Upper lobe of left lung (tissue), 6 donors: ENCODE data around the gene DIDO1. TPM values are rescaled to one million over a fixed set of nuclear protein-coding genes. Genes with fewer than 3 reads are reported as not detected.
"Not testable (repeated sequence)": the region's sequence is repeated elsewhere in the genome, so short reads cannot be mapped to it uniquely, and the experiment has no call there.

Experiments
- ATAC-seq, 2 donors: fragments of 200-7000 bp; cut with Tn5 transposase; one replicate each; pipeline ENCODE4 v1.9.1; 2022; ENCODE audit warnings: mild to moderate bottlenecking in 2 of 2, moderate library complexity in 2 of 2; ENCODE audit not compliant: low FRiP score in 2 of 2
- DNase-seq, 2 donors: peaks; one replicate each; pipeline ENCODE4 v3.0.0-alpha.2; 2019 to 2020
- H3K27ac ChIP-seq, 4 donors: fragments of 200-600 bp; sonication (generic); one replicate each; pipeline ENCODE4 v1.5.1; 2016 to 2019
- H3K27me3 ChIP-seq, 4 donors: fragments of 200-600 bp; sonication (generic); one replicate each; pipeline ENCODE4 v1.5.1; 2017 to 2019
- H3K36me3 ChIP-seq, 4 donors: fragments of 200-600 bp; sonication (generic); one replicate each; pipeline ENCODE4 v1.5.1; 2016 to 2019
- H3K4me1 ChIP-seq, 4 donors: fragments of 200-600 bp; sonication (generic); one replicate each; pipeline ENCODE4 v1.5.1; 2018 to 2019
- H3K4me3 ChIP-seq, 4 donors: fragments of 200-600 bp; sonication (generic); one replicate each; pipeline ENCODE4 v1.5.1; 2017 to 2019; ENCODE audit warnings: mild to moderate bottlenecking in 2 of 4, moderate library complexity in 1 of 4
- H3K9me3 ChIP-seq, 4 donors: fragments of 200-600 bp; sonication (generic); one replicate each; pipeline ENCODE4 v1.5.1; 2018 to 2019
- CTCF ChIP-seq, 6 experiments: fragments of 450-650 bp in 4 of 6; fragments of 200-600 bp in 2 of 6; sonication (generic) in 2 of 6; IDR thresholded peaks; one replicate each; pipeline ENCODE4 v1.5.1; 2016 to 2019; ENCODE audit warnings: antibody characterized with exemption in 6 of 6
- EP300 ChIP-seq, 4 donors: sonication (generic); formaldehyde crosslinking; IDR thresholded peaks; one replicate each; pipeline ENCODE4 v1.5.1; 2017; ENCODE audit warnings: antibody characterized with exemption in 4 of 4, control low read depth in 2 of 4
- POLR2A ChIP-seq, 4 donors: fragments of 450-650 bp; IDR thresholded peaks; one replicate each; pipeline ENCODE4 v1.5.1; 2016 to 2017; ENCODE audit warnings: antibody characterized with exemption in 4 of 4, mild to moderate bottlenecking in 2 of 4
- POLR2AphosphoS5 ChIP-seq, 2 donors: sonication (generic); formaldehyde crosslinking; IDR thresholded peaks; one replicate each; pipeline ENCODE4 v1.5.1; 2017; ENCODE audit warnings: antibody characterized with exemption in 2 of 2
- WGBS, 2 donors: methylation state at CpG; one replicate each; pipeline ENCODE4 v1.1.5; 2017 to 2018; 5-methylcytosine and 5-hydroxymethylcytosine counted together
- total RNA-seq, 6 donors: library from RNA; depleted of rRNA in 4 of 6; stranded (reverse); fragments of >200 nt in 4 of 6; gene quantifications; one replicate each; pipeline versions ENCODE4 v1.1.0 to v1.2.1, GENCODE V29; 2016 to 2021
- donor health status: DM: no; HTN: no; CAD: no; lungs with moderate emphysema.
- donor health status: DM: no; HTN: yes; CAD: no; lungs with severe emphysema.

The DIDO1 gene
- total RNA-seq, 6 donors from 2014 or later: 51.6 to 109 (median 58.9) TPM

GRCh38 chr20:62924442-62925075 lies 1.7 kb downstream of the DIDO1 start:
- peak overlapping the region; percentile 98 to 99 (median 98) for H3K27ac ChIP-seq
- H3K9me3 ChIP-seq: no peaks in the 10 kb centered on the region
- TF ChIP-seq EP300 (IDR thresholded peaks at IDR 0.05): no peak
- TF ChIP-seq POLR2A (IDR thresholded peaks at IDR 0.05): no peak
- TF ChIP-seq POLR2AphosphoS5 (IDR thresholded peaks at IDR 0.05): no peak
- no peak for TF ChIP-seq CTCF (IDR thresholded peaks at IDR 0.05)
- H3K4me3 ChIP-seq: peak overlapping the region; percentile 67 to 98 (median 82)
- H3K27me3 ChIP-seq: no peaks in the 10 kb centered on the region
- DNase-seq: peak in 1 of 2 donors; percentile 28
- H3K36me3 ChIP-seq: no peaks in the 10 kb centered on the region
- H3K4me1 ChIP-seq: peaks cover 74 to 85% (median 79%) of the 10 kb centered on the region in 4 donors
- no peak for ATAC-seq
- WGBS, 2 donors: 21 to 32% methylated on average over 12 of the region's 12 CpGs

GRCh38 chr20:62923669-62924441 lies 2.5 kb downstream of the DIDO1 start:
- no peaks in the 10 kb centered on the region for H3K36me3 ChIP-seq
- H3K4me1 ChIP-seq: peaks cover 81 to 87% (median 83%) of the 10 kb centered on the region in 4 donors
- H3K27me3 ChIP-seq: no peaks in the 10 kb centered on the region
- H3K4me3 ChIP-seq: peak overlapping the region in 3 of 4 donors; percentile 77 to 98 (median 88)
- ATAC-seq (no peak), DNase-seq (peak in 1 of 2 donors; percentile 18)
- no peak for TF ChIP-seq POLR2AphosphoS5 (IDR thresholded peaks at IDR 0.05)
- no peaks in the 10 kb centered on the region for H3K9me3 ChIP-seq
- 48 to 51% methylated on average over 7 of the region's 7 CpGs for WGBS, 2 donors
- peak overlapping the region; percentile 53 to 99 (median 98) for H3K27ac ChIP-seq

- 54 to 66% methylated on average over 17 of the region's 17 CpGs for WGBS, 2 donors
- H3K4me3 ChIP-seq, H3K9me3 ChIP-seq, H3K27me3 ChIP-seq, ATAC-seq, H3K36me3 ChIP-seq: not testable (repeated sequence)
- peak overlapping the region; percentile 45 to 99 (median 76) for H3K27ac ChIP-seq
- H3K4me1 ChIP-seq: peaks cover 82 to 87% (median 84%) of the 10 kb centered on the region in 4 donors
- TF ChIP-seq POLR2AphosphoS5 (IDR thresholded peaks at IDR 0.05): peak in 1 of 2 donors; percentile 39
- peak in 1 of 2 donors; percentile 60 for DNase-seq
Measured at GRCh38 chr20:62923059-62923668, 3.1 kb downstream of the DIDO1 start.

DNA sequence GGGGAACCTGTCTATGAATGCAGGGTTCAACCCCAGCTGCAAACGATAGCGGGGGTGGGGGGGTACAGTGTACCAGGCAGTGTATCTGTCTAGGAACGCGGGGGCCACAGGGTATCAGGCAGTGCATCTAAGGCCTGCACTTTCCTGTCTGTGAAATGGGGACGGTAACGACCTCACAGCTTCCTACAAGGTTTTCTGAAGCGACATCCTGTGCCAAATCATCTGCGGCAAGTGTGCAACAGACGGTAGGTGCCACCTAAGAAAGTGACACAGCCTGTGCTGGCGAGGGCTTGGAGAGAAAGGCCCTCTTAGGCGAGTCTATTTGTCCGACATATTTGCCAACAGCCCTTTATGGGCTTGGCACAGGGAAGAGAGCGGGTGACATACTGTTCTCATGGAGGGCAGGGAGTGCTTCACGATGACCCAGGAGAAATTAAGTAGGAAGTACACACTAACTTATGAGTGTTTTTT lies 3.8 kb downstream of the DIDO1 start:
- 70 to 74% methylated on average over 12 to 14 of the region's 14 CpGs for WGBS, 2 donors
- no peaks in the 10 kb centered on the region for H3K9me3 ChIP-seq
- TF ChIP-seq EP300 (IDR thresholded peaks at IDR 0.05) (no peak), POLR2AphosphoS5 (IDR thresholded peaks at IDR 0.05) (no peak), CTCF (IDR thresholded peaks at IDR 0.05) (no peak), POLR2A (IDR thresholded peaks at IDR 0.05) (no peak)
- H3K27me3 ChIP-seq: no peaks in the 10 kb centered on the region
- H3K36me3 ChIP-seq: no peaks in the 10 kb centered on the region
- H3K4me1 ChIP-seq: peaks cover 82 to 87% (median 84%) of the 10 kb centered on the region in 4 donors
- ATAC-seq (no peak), DNase-seq (peak in 1 of 2 donors; percentile 56)
- H3K4me3 ChIP-seq: no peak overlapping the region
- H3K27ac ChIP-seq: peak overlapping the region; percentile 45 to 99 (median 76)

DNA sequence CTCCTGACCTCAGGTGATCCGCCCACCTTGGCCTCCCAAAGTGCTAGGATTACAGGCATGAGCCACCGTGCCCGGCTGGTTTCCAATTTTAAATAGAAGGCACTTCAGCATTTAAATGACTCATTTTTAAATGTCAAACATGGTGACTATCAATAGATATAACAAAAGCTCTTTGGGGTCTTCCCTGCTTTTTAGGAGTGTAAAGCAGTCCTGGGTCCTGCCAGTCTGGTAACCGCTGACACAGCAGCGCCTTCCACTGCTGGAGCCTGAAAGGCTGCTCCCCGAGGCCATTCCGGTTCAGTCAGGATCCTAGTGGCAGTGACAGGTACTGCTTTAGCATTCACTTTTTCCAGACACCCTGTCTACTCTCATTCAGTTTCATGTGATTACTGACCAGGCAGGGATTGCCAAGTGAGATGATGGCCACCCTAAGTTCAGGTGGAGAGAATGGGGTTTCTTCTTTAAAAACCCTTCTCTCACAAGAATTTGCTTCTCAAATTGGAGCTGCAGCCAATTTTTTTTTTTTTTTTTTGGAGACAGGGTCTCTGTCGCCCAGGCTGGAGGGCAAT lies 5.1 kb downstream of the DIDO1 start:
- no peaks in the 10 kb centered on the region for H3K9me3 ChIP-seq
- H3K4me1 ChIP-seq: peaks cover 83 to 90% (median 86%) of the 10 kb centered on the region in 4 donors
- H3K27me3 ChIP-seq: no peaks in the 10 kb centered on the region
- H3K27ac ChIP-seq: peak overlapping the region in 2 of 4 donors; percentile 6 to 13
- H3K4me3 ChIP-seq: no peak overlapping the region
- no peaks in the 10 kb centered on the region for H3K36me3 ChIP-seq
- ATAC-seq (peak; percentile 53 to 77), DNase-seq (peak in 1 of 2 donors; percentile 68)
- 47 to 57% methylated on average over 8 of the region's 8 CpGs for WGBS, 2 donors
- TF ChIP-seq POLR2A (IDR thresholded peaks at IDR 0.05): no peak
- TF ChIP-seq EP300 (IDR thresholded peaks at IDR 0.05): no peak
- no peak for TF ChIP-seq POLR2AphosphoS5 (IDR thresholded peaks at IDR 0.05)
- TF ChIP-seq CTCF (IDR thresholded peaks at IDR 0.05): peak; percentile 14 to 73 (median 59)
